Right ventricle myocardium superior (tissue), 1 donor: ENCODE results near the gene NFATC2. TPM values are rescaled to one million over a fixed set of nuclear protein-coding genes. Genes with fewer than 3 reads are reported as not detected.
A peak's percentile ranks its signal among the peaks of the same experiment; 100 is the strongest.

ENCODE experiments used
- ATAC-seq: fragments of 200-7000 bp; cut with Tn5 transposase; one replicate; pipeline ENCODE4 v1.9.1; 2020; ENCODE audit warnings: mild to moderate bottlenecking; ENCODE audit not compliant: poor library complexity
- DNase-seq: peaks from one replicate; pipeline ENCODE4 v3.0.0-alpha.2; 2020
- intact Hi-C: fragments of 100-400 bp; cut with DNase I; formaldehyde crosslinking; loops from one replicate; pipeline ENCODE4 v1.11.2; 2022
- total RNA-seq: library from RNA; stranded (reverse); fragmentation: NEBNext Ultra II Directional; extraction: Animal tissue kit (Norgen Biotek cat#: 25700); gene quantifications from one replicate; pipeline ENCODE4 v1.2.1, GENCODE V29; 2021
- donor health status: DM: no; HTN: yes; CAD: no; lungs with severe emphysema.

NFATC2 gene
- total RNA-seq, 1 donor from 2014 or later, result 2.0 TPM

DNA sequence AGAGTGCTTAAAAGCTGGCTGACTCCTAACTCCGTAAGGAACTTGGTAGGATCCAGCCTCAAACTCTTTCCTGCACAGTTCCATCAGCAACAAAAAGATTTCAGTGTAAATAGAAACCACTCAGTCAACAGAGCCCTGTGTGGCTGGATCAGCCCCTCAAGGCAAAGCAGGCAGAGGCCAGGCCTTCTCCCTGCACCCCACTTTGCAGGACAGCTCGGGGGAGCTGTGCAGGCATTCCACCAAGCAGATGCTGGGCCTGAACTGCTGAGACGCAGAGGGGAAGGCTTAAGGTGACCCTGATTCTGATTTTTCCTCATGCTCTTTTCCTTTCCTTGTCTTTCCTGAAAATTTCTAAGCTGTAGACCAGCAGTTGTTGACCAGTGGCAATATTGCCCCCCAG, 91.5 kb downstream of the NFATC2 start:
- DNase-seq (no peak), ATAC-seq (no peak)
- intact Hi-C loops, result loop anchor here (10.0 kb wide), 1 partner anchor 114 kb away; no protein-coding TSS in a partner anchor

DNA sequence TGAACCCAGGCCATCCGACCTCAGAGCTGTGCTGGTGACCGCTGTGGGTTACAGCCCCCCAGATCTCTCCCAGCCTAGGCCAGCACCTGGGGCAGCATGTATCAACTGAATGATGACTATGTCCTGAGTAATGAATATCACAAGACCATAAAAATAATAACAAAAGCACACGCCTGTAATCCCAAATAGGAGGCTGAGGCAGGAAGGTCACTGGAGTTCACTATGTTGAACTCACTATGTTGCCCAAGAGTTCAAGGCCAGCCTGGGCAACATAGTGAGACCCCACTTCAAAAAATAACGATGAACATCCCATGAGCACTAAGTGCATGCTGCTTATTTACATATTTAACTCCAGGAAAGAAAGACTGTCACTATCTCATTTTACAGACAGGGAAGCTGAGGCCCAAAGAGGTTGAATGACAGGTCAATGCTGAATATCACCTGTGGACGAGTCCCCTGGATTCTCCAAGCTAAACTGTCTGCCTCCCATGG, 92.3 kb downstream of the NFATC2 start:
- ATAC-seq (no peak), DNase-seq (no peak)
- intact Hi-C loops, result loop anchor here (10.0 kb wide), 1 partner anchor 115 kb away; no protein-coding TSS in a partner anchor

DNA sequence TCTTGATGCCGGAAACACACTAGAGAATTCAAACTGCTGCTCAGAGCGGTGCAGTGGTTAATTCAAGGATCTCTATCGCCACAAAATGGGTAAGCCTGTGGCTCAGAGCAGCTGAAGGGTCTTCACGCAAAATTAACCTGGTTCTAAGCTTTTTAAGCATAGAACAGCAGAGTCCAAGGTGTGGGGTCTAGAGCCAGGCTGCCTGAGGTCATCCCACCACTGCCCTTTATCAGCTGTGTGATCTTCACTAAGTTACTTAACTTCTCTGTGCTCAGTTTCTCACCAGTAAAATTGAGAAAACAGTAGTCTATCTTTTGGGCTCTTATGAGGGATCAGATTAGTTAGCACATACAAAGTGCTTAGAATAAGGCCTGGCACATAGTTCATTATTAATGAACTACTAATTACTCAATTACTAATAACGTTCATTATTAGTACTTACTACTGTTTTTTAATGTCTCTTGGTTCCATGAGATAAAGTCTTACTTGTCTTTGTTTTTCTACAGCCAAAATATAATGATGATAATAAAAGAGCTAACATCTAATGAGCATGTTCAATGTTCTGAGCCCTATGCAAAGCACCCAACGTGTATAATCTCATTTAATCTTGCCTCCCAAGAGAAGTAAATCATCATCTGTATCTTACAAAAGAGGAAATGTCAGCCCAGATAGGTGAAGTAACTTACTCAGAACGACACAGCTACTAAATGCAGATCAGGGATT, 92.9 kb downstream of the NFATC2 start:
- peak; percentile 3 for ATAC-seq

GRCh38 chr20:51447765-51448148, 94.8 kb downstream of the NFATC2 start:
- intact Hi-C loops, result no loop called here
- ATAC-seq (no peak), DNase-seq (no peak)

More for the DNA sequence above, 92.9 kb downstream of the NFATC2 start:
- no peak for DNase-seq
- intact Hi-C loops, result loop anchor here (10.0 kb wide), 1 partner anchor 115 kb away; no protein-coding TSS in a partner anchor

- peak; percentile 59 for DNase-seq
- ATAC-seq, result peak; percentile 23
- intact Hi-C loops, result no loop called here
Measured at GRCh38 chr20:51447097-51447764, 95.3 kb downstream of the NFATC2 start.

DNA sequence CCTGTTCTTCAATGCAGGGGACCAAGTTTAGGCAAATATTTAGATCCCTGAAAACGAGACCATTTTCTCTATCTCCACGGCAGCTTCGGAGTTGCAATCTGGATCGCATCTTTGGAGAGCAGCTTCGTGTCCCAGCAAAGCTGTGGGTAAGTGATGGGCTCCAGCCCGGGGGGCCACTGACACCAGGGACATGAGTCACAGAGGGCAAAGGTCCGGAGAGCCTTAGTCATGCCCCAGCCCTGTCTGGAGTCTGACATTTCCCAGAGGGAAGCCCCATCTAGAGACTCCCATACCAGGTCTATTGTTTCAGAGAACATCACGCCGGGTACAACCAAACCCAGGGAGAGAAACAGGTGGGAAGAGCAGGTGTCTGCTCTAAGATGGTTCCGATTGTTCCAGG, 95.9 kb downstream of the NFATC2 start:
- intact Hi-C loops, result no loop called here
- DNase-seq (no peak), ATAC-seq (no peak)

- intact Hi-C loops, result no loop called here
- DNase-seq, result no peak
- ATAC-seq, result no peak
Measured at GRCh38 chr20:51446230-51446629, 96.3 kb downstream of the NFATC2 start.

DNA sequence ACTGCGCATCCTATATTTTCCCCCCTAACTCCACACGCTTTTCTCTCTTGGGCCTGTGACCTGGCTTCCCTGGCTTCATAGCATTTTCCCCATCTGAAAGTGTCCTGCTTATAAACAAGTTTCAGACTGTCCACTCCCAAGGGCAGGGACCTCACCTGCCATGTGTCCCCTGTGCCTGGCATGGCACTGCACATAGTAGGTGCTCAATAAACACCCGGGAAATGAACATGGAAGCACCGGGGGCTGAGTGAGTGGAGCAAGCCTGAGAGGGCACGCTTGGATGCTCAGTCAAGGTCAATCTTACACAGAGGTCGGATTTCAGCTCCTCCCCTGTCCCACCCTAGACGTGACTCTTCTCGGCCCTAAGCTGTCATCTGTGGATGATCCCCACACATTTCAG, 96.9 kb downstream of the NFATC2 start:
- DNase-seq (no peak), ATAC-seq (no peak)
- intact Hi-C loops, result no loop called here

DNA sequence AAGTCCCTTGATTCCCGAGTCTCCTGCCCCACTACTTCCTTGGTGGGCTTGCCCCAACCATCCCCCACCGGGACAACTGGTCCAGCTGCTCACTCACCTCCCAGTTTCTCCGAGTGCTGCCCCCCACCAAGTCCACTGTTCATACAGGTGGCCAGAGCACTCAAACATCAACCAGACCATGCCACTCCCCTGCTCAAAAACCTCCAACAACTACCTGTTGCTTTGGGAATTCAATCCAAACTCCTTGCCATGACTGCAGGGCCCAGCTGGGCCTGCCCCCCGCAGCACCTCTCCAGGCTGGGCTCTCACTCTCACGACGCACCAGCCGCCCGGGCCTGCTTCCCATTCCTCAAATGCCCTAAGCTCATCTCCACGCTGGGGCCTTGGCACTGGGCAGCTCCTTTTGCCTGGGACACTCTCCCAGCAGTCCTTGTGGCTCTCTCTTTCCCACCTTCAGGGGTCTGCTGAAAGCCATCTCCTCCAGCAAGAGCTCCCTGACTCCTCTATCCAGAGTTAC, 97.5 kb downstream of the NFATC2 start:
- ATAC-seq, result no peak
- DNase-seq, result no peak
- intact Hi-C loops, result no loop called here

DNA sequence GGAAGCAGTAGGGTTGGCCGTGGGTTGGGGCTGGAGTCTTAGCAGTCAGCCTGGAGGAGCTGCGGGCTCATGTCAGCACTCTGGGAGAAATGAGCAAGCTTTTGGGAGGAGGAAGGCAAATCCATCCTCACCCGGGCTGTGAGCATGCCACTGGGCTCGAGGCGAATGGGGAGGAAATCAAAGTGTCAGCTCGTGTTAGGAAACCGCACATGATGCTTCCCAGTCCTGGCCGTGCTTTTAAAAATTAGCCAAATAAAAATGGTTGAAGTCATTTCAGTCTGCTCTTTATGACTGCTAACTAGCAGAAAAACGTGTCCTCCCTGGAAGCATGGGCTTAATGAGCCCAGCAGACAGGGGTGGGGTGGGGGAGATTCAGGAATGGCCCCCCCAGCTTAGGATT, 98.1 kb downstream of the NFATC2 start:
- no peak for DNase-seq
- ATAC-seq, result no peak
- intact Hi-C loops, result no loop called here

GRCh38 chr20:51442602-51443001, 99.9 kb downstream of the NFATC2 start:
- intact Hi-C loops, result no loop called here
- ATAC-seq, result no peak

DNA sequence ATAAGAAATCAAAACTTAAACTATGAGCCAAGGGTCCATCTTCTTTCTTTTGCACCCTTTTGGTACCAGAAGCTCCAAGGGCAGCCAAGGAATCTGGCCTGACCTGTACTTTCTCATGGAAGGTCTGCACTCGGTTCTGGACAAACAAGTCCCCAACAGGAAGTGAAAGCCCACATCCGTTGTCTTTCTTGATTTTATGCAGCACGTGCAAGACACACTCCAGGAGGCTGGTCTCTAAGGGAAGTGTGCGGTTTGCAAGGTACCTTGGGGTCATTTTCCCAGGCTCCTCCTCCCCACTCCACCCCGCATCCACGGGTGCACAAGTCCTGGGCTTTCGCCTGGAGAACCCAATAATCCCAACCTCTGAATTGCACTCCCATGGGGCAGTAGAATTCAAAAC, 101.9 kb downstream of the NFATC2 start:
- no peak for DNase-seq
- intact Hi-C loops, result no loop called here
- ATAC-seq, result no peak

More at GRCh38 chr20:51442602-51443001, 99.9 kb downstream of the NFATC2 start:
- no peak for DNase-seq

DNA sequence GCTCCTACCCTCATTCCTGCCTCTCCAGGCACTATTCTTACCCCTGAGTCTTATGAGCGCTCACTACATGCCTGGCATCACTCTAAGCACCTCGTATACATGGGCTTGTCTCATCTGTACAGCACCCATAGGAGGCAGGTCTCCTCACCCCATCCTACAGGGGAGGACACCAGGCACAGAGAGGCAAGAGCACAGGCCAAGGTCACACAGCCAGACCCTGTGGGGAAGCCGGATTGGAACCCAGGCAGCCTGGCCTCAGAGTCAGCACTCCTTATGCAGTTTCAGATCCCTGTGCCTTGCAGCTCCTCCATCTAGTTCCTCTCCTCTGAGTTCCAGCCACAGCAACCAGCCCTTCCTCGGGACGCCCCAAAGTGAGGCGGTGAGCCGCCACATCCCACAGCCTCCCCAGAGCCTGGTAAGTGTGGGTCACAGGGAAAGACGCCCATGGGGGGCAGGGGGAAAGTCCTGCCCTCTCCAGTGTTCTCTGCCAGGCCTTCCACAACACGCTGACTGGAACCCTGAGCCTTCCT, 103.3 kb downstream of the NFATC2 start:
- ATAC-seq (no peak), DNase-seq (no peak)
- intact Hi-C loops, result no loop called here

GRCh38 chr20:51438136-51438535, 104.4 kb downstream of the NFATC2 start:
- DNase-seq (no peak), ATAC-seq (no peak)
- intact Hi-C loops, result no loop called here

GRCh38 chr20:51437182-51437924, 105.2 kb downstream of the NFATC2 start:
- no peak for DNase-seq
- ATAC-seq, result no peak
- intact Hi-C loops, result no loop called here

DNA sequence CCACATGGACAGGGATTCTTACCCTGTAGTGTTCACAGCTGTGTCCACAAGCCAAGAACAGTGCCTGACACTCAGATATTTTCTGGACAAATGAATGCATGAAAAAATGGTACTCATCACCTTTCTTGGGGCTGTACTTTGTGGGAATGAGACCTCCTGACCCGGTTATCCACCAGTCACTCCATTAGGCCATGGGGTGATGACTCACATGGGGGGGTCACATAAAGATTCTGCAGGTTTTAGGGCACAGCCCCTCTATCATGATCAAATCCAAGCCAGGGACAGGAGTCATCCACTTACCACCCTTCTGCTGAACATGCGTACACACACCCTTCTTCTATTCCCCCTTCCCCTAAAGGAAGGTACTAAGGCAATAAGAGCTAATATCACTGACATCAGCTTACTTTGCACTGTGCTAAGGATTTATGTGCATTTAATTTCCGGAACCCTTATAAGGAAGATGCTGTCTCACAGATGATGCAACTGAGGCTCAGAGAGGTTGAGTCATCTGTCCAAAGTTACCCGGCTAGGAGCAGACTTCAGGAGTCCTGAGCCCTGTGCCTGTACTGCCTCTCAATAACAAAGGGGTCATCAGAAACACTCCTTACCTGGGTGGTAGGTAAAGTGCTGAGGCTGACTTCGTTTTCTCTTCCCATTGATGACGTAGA, 107.8 kb downstream of the NFATC2 start:
- intact Hi-C loops, result no loop called here
- DNase-seq (no peak), ATAC-seq (no peak)

DNA sequence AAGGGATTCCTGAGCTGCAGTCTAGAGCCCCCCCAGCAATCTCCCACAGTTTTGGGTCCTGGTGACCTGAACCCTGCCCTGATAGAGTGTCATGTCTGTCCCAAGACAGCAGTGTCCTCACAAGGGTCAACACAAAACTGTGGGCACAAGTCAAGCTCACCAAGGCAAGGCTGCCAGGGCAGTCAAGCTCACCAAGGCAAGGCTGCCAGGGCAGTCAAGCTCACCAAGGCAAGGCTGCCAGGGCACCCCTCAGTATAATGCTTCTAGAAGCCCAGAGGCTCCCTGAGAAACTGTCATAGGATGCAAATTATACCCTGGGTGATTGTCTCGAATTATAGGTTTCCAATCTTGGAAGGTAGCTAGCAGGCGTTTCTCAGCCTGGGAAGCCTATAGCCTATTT, 108.5 kb downstream of the NFATC2 start:
- DNase-seq, result no peak
- intact Hi-C loops, result no loop called here
- ATAC-seq, result no peak

DNA sequence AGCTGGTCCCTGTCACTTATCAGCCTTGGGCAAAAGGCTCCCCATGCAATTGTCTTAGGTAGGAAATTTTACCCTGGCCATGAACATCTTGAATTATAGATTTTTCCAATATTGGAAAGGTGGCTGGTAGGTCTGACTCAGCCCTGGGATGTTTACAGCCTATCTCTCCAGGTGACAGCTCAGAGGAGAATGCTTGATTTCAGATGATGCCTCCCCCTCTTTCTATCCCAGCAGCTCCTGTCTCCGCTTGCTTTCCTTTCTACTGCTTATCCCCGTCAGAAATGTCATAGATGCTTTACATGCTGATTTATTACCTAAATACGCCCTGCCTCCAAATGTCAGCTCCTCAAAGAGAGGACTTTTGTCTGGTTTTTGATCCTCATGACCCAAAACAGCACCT, 109.6 kb downstream of the NFATC2 start:
- ATAC-seq (no peak), DNase-seq (no peak)
- intact Hi-C loops, result no loop called here
